ENCODE data around the gene CAMK2B. TPM values are rescaled to one million over a fixed set of nuclear protein-coding genes. Genes with fewer than 3 reads are reported as not detected.

Gene CAMK2B
- total and polyA plus RNA-seq, 2 of the 13 experiments (the other 11 are each of a cell fraction or from before 2014, with no cell fraction given): 0.27 to 0.48 TPM

- Histone ChIP-seq H3K27ac (ENCODE audit: extremely low read length, insufficient read depth, low read length) (no peak overlapping the region), H3K9ac (ENCODE audit: insufficient read depth, low read depth, low read length) (no peak overlapping the region), H4K20me1 (ENCODE audit: insufficient read depth, low read length) (no peaks in the 10 kb centered on the region), H3K36me3 (replicated peaks in 1 of 2; ENCODE audit: control insufficient read depth in 1 of 2, insufficient read depth in 2 of 2, low read length in 2 of 2) (no peaks in the 10 kb centered on the region), H3K4me2 (ENCODE audit: low read depth, low read length) (0 out of 2 replicates have a peak overlapping the region, but pooled peaks have one; percentile 1), H3K27me3 (ENCODE audit: control insufficient read depth in 1 of 2, insufficient read depth in 2 of 2, low read length in 2 of 2) (0 out of 5 replicates have a peak, but pooled peaks cover 0 to 3% of the 10 kb centered on the region in 2 experiments), H3K79me2 (ENCODE audit: insufficient read depth, low read length) (no peaks in the 10 kb centered on the region), H2AFZ (ENCODE audit: low read length) (no peak overlapping the region), H3K4me3 (replicated peaks in 1 of 3; ENCODE audit: insufficient read depth in 1 of 3, low read depth in 2 of 3, low read length in 3 of 3) (no peak overlapping the region), H3K4me1 (ENCODE audit: insufficient read depth, low read length) (no peaks in the 10 kb centered on the region), H3K9me3 (ENCODE audit: low read length) (no peaks in the 10 kb centered on the region)
- WGBS (ENCODE audit: low lambda C conversion rate): 32% methylated on average over 6 of the region's 9 CpGs
- CTCF ChIA-PET (ENCODE audit: low intra/inter-chr PET ratio, low total read pairs): no interaction called here
- POLR2A ChIA-PET: no interaction called here
- ATAC-seq (peak; percentile 91), DNase-seq (ENCODE audit: low spot score) (peak; percentile 27), FAIRE-seq (peak; percentile 18)
- intact Hi-C loops (cut with micrococcal nuclease; ENCODE audit: unreplicated experiment): no loop called here
- no TSS peak for BruUV-seq (replicated peaks)
- in situ Hi-C loops (cut with HindIII; ENCODE audit: extremely low pct_ligation_motif_present, low pct_unique_long_range_greater_than_20kb): no loop called here
- TF ChIP-seq ZKSCAN1 (IDR thresholded peaks at IDR 0.05; ENCODE audit: low read length) (no peak), KLF9 (CRISPR knock-in tag; IDR thresholded peaks at IDR 0.05; ENCODE audit: low read depth) (no peak), TFAP4 (IDR thresholded peaks at IDR 0.05; ENCODE audit: borderline replicate concordance, low read depth) (peak; percentile 74; the same call in 1 of the 2 replicates), MTA3 (CRISPR knock-in tag; IDR thresholded peaks at IDR 0.05) (no peak), XRCC5 (optimal IDR thresholded peaks at IDR 0.05; ENCODE audit: low read length) (peak; percentile 43), KLF11 (CRISPR knock-in tag; IDR thresholded peaks at IDR 0.05) (no peak), ATF7-NPFF (CRISPR knock-in tag; IDR thresholded peaks at IDR 0.05; ENCODE audit: low read depth) (no peak), MED1 (CRISPR knock-in tag; IDR thresholded peaks at IDR 0.05) (no peak), ZBTB39 (CRISPR knock-in tag; IDR thresholded peaks at IDR 0.05) (no peak), ZBTB33 (CRISPR knock-in tag; IDR thresholded peaks at IDR 0.05) (peak; percentile 100), ZNF224 (CRISPR knock-in tag; IDR thresholded peaks at IDR 0.05) (no peak), CTCF (CRISPR knock-in tag; IDR thresholded peaks at IDR 0.05) (peak; percentile 41; the same call in 1 of the 2 replicates), ESRRA (CRISPR knock-in tag; IDR thresholded peaks at IDR 0.05; ENCODE audit: low read depth) (no peak), MAFK (conservative IDR thresholded peaks at IDR 0.05 in 1 of 2, IDR thresholded peaks at IDR 0.05 in 1 of 2; ENCODE audit: low read length in 2 of 2) (peak; percentile 75 to 80), SETDB1 (CRISPR knock-in tag; IDR thresholded peaks at IDR 0.05; ENCODE audit: borderline replicate concordance) (no peak), MAFF (IDR thresholded peaks at IDR 0.05; ENCODE audit: low read depth, low read length) (peak; percentile 69), ZNF143 (CRISPR knock-in tag; IDR thresholded peaks at IDR 0.05) (no peak), RFX5 (IDR thresholded peaks at IDR 0.05; ENCODE audit: low read depth, low read length) (peak; percentile 95)
Measured at GRCh38 chr7:44348851-44349781, 23.7 kb upstream of the CAMK2B start.
